GM12865 (cell line): ENCODE measurements around the gene FABP7.

ENCODE experiments used
- DNase-seq: peaks from one replicate; pipeline ENCODE4 v3.0.0; 2010; ENCODE audit warnings: low read depth
- H3K4me3 ChIP-seq: 2 replicates; pipeline ENCODE4 v1.5.1; 2011; ENCODE audit warnings: mild to moderate bottlenecking, low read depth, low read length, control low read depth
- TF ChIP-seq, protein P1 (sequence below): IDR thresholded peaks from 2 replicates; pipeline ENCODE4 v1.5.1; 2011; ENCODE audit warnings: low read length, control low read depth, low read depth, inconsistent platforms; ENCODE audit not compliant: insufficient read depth; ENCODE audit errors: missing control alignments

FABP7 gene

DNA sequence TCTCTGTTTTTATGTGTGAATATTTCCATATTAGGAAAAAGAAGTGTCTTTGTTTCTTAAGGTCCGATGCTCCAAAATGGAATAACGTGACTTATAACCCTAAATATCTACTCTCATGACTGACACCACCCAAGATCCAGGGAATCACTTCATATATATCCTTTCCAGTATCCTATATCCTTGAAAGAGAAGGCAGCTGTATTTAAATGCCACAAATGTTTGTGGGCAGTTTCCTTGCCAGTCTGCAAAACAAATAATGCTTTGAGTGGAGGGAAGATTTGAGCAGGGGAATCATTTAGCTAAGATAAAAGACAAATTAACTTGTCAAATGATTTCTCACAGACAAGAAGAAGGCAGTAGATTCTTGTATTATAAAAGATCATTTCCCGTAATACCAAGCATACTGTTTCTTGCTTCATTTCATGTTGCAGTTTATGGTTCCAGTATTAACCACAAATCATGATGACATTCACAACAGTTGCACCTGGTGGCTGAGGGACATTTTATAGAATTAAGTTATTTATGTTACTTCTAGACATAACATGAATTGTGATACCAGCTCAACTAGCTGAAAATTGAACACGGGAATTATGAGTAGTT is 30.0 kb upstream of the FABP7 start:
- TF ChIP-seq, protein P1, sequence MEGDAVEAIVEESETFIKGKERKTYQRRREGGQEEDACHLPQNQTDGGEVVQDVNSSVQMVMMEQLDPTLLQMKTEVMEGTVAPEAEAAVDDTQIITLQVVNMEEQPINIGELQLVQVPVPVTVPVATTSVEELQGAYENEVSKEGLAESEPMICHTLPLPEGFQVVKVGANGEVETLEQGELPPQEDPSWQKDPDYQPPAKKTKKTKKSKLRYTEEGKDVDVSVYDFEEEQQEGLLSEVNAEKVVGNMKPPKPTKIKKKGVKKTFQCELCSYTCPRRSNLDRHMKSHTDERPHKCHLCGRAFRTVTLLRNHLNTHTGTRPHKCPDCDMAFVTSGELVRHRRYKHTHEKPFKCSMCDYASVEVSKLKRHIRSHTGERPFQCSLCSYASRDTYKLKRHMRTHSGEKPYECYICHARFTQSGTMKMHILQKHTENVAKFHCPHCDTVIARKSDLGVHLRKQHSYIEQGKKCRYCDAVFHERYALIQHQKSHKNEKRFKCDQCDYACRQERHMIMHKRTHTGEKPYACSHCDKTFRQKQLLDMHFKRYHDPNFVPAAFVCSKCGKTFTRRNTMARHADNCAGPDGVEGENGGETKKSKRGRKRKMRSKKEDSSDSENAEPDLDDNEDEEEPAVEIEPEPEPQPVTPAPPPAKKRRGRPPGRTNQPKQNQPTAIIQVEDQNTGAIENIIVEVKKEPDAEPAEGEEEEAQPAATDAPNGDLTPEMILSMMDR: no peak
- DNase-seq: no peak
- H3K4me3 ChIP-seq: no peak overlapping the region

DNA sequence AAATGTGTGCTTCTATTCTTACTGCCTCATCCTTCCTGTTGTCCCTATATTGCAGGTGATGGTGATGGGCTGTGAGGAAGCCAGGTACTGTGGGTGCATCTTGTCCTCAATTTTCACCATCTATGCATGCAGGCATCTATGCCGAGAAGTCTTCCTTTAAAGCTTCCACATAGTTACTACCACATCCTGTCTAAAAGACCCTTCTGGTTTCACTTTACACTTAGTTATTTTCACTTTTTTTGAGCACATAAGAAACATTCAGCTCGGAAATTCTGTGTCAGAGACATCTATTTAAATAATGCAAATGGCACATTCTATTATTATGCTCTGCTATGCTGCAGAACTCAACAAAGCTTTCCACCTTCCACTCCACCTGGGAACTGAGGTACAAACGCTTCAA is 28.2 kb upstream of the FABP7 start:
- TF ChIP-seq, protein P1: no peak
- H3K4me3 ChIP-seq: no peak overlapping the region
- no peak for DNase-seq

DNA sequence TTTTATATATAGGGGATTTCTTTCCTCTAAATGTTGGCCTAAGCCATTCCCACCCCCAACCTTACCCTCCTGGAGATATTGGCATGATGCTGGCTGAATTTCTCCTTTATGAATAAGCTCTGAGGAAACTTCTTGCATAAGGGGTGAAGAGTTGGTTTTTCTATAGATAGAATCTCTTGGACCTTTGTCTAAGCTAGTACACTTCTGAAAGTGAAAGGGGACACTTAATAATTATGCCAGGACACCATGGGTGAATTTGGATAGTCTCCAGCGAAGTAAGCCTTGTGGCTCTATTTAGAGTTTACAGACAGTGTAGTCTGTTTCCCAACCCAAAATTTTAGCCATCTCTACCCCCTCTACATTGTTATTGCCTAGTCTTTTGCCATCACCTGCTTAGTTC is 27.1 kb upstream of the FABP7 start:
- TF ChIP-seq, protein P1: no peak
- no peak for DNase-seq
- H3K4me3 ChIP-seq: no peak overlapping the region

DNA sequence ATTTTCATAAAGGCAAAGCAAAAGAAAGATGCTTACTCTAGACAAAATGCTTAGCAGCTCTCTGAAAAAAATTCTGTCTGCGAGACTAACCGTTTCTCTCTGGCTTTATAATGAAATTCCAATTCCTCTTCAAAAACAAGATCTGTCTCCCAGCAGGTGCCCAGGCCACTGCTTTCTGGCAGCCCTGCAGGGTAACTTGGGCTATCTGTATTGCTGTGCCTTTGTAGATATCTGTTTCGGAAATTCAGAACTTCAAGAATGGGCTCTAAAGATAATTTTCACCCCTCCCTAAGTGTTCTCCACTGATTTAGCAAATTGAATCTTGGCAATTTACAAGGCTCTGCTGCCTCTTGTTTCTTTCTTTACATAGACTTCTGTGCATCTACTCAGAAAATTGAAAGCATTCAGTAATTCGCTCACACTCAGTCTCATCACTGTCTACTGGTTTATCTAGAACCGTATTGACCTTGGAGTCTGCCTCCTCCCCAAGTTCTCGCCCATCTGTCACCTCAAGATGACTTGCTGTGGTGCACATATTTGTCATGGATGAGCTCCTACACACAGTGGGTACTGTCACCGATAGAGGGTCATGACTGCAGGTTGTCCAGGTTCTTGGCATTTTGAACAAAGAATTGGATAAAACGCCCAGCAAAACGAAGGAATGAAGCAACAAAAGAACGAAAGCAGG is 26.4 kb upstream of the FABP7 start:
- DNase-seq: no peak
- no peak overlapping the region for H3K4me3 ChIP-seq
- TF ChIP-seq, protein P1: no peak

DNA sequence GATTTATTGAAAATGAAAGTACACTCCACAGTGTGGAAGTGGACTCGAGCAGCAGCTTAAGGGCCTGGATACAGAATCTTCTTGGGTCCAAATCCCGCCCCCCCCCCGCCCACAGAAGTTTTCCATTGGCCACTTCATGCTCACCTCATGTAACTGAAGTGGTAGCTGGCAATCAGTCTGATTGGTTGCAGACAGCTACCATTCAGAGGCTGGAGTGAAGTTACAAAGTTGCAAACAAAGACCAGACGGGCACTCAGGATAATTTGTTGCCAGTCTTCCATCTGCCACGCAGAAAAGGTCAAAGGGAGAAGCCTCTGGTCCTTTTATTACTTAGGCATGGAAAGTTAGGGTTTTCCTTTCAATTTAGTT is 25.8 kb upstream of the FABP7 start:
- H3K4me3 ChIP-seq: no peak overlapping the region
- no peak for DNase-seq
- TF ChIP-seq, protein P1: no peak

DNA sequence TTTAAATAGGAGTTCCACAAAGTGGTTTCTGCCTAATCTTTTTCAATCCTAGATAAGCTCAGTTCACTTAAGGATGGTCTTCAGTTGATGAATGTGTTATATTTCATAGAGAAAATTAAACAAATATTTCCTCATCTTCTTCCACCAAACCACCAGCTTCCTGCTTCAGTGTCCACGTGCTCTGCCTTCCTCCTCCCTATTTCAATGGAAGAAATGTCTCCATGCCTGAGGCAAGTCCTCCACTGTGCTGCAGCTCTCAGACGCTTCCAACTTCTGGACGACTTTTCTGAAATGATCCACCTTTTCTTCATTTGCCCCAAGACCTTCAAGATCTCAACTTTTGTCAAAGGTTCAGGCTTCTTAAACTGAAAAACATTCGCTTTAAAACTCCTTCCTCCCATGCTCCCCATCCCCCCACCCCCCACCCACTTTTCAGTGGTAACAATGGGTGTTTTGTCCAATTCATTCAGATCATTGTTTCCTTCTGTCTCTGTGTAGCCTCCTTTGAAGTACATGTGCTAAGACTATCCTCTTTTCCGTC is 25.3 kb upstream of the FABP7 start:
- H3K4me3 ChIP-seq: no peak overlapping the region
- TF ChIP-seq, protein P1: no peak
- no peak for DNase-seq
